DMS 273 treated with DMSO at 0.1 percent for 48 hours (cell line): ENCODE data around the gene AIF1.

Experiments used
- DNase-seq: peaks from one replicate; lab custom pipeline; 2025; lab: John Stamatoyannopoulos, UW

Gene AIF1

GRCh38 chr6:31663961-31664789 lies 49.1 kb downstream of the AIF1 start:
- DNase-seq = peak; percentile 29

- peak; percentile 96 for DNase-seq
Observed at GRCh38 chr6:31664790-31665500, 49.9 kb downstream of the AIF1 start, which contains the start of gene GPANK1. TSS of gene GPANK1 (minus strand) at chr6:31664997. CDS start at chr6:31664478, 519 bp downstream.

- DNase-seq = peak; percentile 94
Observed at GRCh38 chr6:31665501-31666336, 50.7 kb downstream of the AIF1 start, which contains the start of gene CSNK2B. TSS of gene CSNK2B (plus strand) at chr6:31666080. CDS start at chr6:31666832, 752 bp downstream.

GRCh38 chr6:31666337-31666965 lies 51.4 kb downstream of the AIF1 start:
- DNase-seq = no peak
